HepG2 (cell line): Measurements from ENCODE around the gene CRYAB. TPM values are rescaled to one million over a fixed set of nuclear protein-coding genes. Genes with fewer than 3 reads are reported as not detected.

Experiments used
- ATAC-seq: fragments of 200-7000 bp; cut with Tn5 transposase; 3 replicates; pipeline ENCODE4 v1.9.1; 2020; ENCODE audit warnings: mild to moderate bottlenecking, moderate library complexity
- BruUV-seq: library from RNA; stranded (reverse); fragments of 400-500 nt; replicated peaks from 2 replicates; lab custom pipeline; 2021; lab: Mats Ljungman, UMichigan
- CTCF ChIA-PET: fragments of 300-600 bp; formaldehyde crosslinking; extraction: SDS; loops from one replicate; lab custom pipeline; 2021; ENCODE audit warnings: low total read pairs, inconsistent platforms, low intra/inter-chr PET ratio; lab: Yijun Ruan, JAX
- POLR2A ChIA-PET: fragments of 350-600 bp; sonication (Branson Sonifier 250); formaldehyde crosslinking; loops from one replicate; lab custom pipeline; 2020; ENCODE audit warnings: antibody characterized with exemption, inconsistent platforms; lab: Yijun Ruan, JAX
- DNase-seq: peaks from one replicate; pipeline ENCODE4 v3.0.0-alpha.2; 2015; ENCODE audit warnings: low spot score
- FAIRE-seq: peaks from 3 replicates; lab custom pipeline; 2011; peaks lifted over from hg19 to GRCh38; lab: Jason Lieb, UNC
- H2AFZ ChIP-seq: one replicate; pipeline ENCODE4 v1.6.1; 2011; ENCODE audit warnings: low read length, inconsistent platforms
- H3K27ac ChIP-seq: fragments of 300-600 bp; 3 replicates; pipeline ENCODE4 v1.8.0; 2011; ENCODE audit warnings: mixed run types, mild to moderate bottlenecking, mixed read lengths, low read length, inconsistent platforms; ENCODE audit not compliant: insufficient read depth; ENCODE audit errors: extremely low read length
- H3K27me3 ChIP-seq, 2 experiments: fragments of 200-600 bp in 1 of 2; 2 replicates in 1 of 2; 3 replicates in 1 of 2; pipeline versions ENCODE4 v1.6.0 to v1.8.0; 2011; ENCODE audit warnings: low read length in 2 of 2, mild to moderate bottlenecking in 2 of 2, moderate library complexity in 2 of 2, inconsistent platforms in 1 of 2; ENCODE audit not compliant: insufficient read depth in 2 of 2, control insufficient read depth in 1 of 2
- H3K36me3 ChIP-seq, 2 experiments: fragments of 200-600 bp in 1 of 2; replicated peaks in 1 of 2; 2 replicates in 1 of 2; 3 replicates in 1 of 2; pipeline versions ENCODE4 v1.5.1 to v1.8.0; 2011; ENCODE audit warnings: low read length in 2 of 2, inconsistent platforms in 1 of 2; ENCODE audit not compliant: insufficient read depth in 2 of 2, control insufficient read depth in 1 of 2
- H3K4me1 ChIP-seq: 2 replicates; pipeline ENCODE4 v1.5.1; 2012; ENCODE audit warnings: low read length, inconsistent platforms; ENCODE audit not compliant: insufficient read depth
- H3K4me2 ChIP-seq: 2 replicates; pipeline ENCODE4 v1.6.0; 2011; ENCODE audit warnings: low read depth, low read length, inconsistent platforms
- H3K4me3 ChIP-seq, 3 experiments: fragments of 200-600 bp in 1 of 3; sonication (generic), shearing (Covaris generic) in 1 of 3; replicated peaks in 1 of 3; 2 replicates each; pipeline ENCODE4 v1.5.1; 2011 to 2016; ENCODE audit warnings: low read length in 3 of 3, inconsistent platforms in 2 of 3, low read depth in 2 of 3, mild to moderate bottlenecking in 2 of 3, control low read depth in 1 of 3, mixed read lengths in 1 of 3; ENCODE audit not compliant: insufficient read depth in 1 of 3
- H3K79me2 ChIP-seq: one replicate; pipeline ENCODE4 v1.6.1; 2011; ENCODE audit warnings: low read length, inconsistent platforms; ENCODE audit not compliant: insufficient read depth
- H3K9ac ChIP-seq: 2 replicates; pipeline ENCODE4 v1.6.0; 2011; ENCODE audit warnings: mild to moderate bottlenecking, low read depth, low read length, inconsistent platforms; ENCODE audit not compliant: insufficient read depth
- H3K9me3 ChIP-seq: 2 replicates; pipeline ENCODE4 v1.5.1; 2012; ENCODE audit warnings: mild to moderate bottlenecking, low read length
- H4K20me1 ChIP-seq: 2 replicates; pipeline ENCODE4 v1.6.0; 2011; ENCODE audit warnings: inconsistent platforms, mild to moderate bottlenecking, low read length, moderate library complexity; ENCODE audit not compliant: insufficient read depth
- GATAD1 ChIP-seq: IDR thresholded peaks from 2 replicates; pipeline ENCODE4 v1.6.1; 2016; ENCODE audit warnings: missing genetic modification reagents, missing compliant biosample characterization
- KMT2B ChIP-seq: IDR thresholded peaks from 2 replicates; pipeline ENCODE4 v1.6.1; 2016; ENCODE audit warnings: missing genetic modification reagents, missing compliant biosample characterization
- SP2 ChIP-seq: sonication (generic); formaldehyde crosslinking; IDR thresholded peaks from 2 replicates; pipeline ENCODE4 v1.5.1; 2020; ENCODE audit warnings: mild to moderate bottlenecking, missing genetic modification reagents
- TBP ChIP-seq: sonication (generic); formaldehyde crosslinking; IDR thresholded peaks from 2 replicates; pipeline ENCODE4 v1.5.0; 2020; ENCODE audit warnings: missing genetic modification reagents
- ZFP37 ChIP-seq: sonication (generic); formaldehyde crosslinking; IDR thresholded peaks from 2 replicates; pipeline ENCODE4 v1.4.0; 2020; ENCODE audit warnings: missing genetic modification reagents, borderline replicate concordance
- ZNF282 ChIP-seq: fragments of 450-650 bp; IDR thresholded peaks from 2 replicates; pipeline ENCODE4 v1.6.1; 2018; ENCODE audit not compliant: partially characterized antibody
- ZNF446 ChIP-seq: sonication (generic); formaldehyde crosslinking; IDR thresholded peaks from 2 replicates; pipeline ENCODE4 v1.5.0; 2020; ENCODE audit warnings: mild to moderate bottlenecking, missing genetic modification reagents
- ZNF878 ChIP-seq: sonication (generic); formaldehyde crosslinking; IDR thresholded peaks from 2 replicates; pipeline ENCODE4 v1.8.1; 2023; ENCODE audit warnings: mild to moderate bottlenecking, missing genetic modification reagents, moderate library complexity
- WGBS: methylation state at CpG from one replicate; pipeline ENCODE4 v1.1.6; 2017; ENCODE audit warnings: low lambda C conversion rate; 5-methylcytosine and 5-hydroxymethylcytosine counted together
- in situ Hi-C: cut with HindIII; loops from 2 replicates; pipeline ENCODE4 v1.10.0; 2017; ENCODE audit warnings: low pct_unique_long_range_greater_than_20kb; ENCODE audit not compliant: extremely low pct_ligation_motif_present
- intact Hi-C: fragments of 100-400 bp; cut with micrococcal nuclease; formaldehyde crosslinking; loops from one replicate; pipeline ENCODE4 v1.10.0; 2022; ENCODE audit not compliant: unreplicated experiment
- polyA plus RNA-seq, 8 experiments: library from polyadenylated mRNA; depleted of rRNA in 3 of 8; stranded (reverse) in 7 of 8; unstranded in 1 of 8; fragments of >200 nt; fragmentation: Illumina TruSeq in 4 of 8; extraction: Trizol in 4 of 8; gene quantifications; 2 replicates each; pipeline versions ENCODE4 v1.2.1 to v1.2.3, GENCODE V29; 2011 to 2016; ENCODE audit warnings: low read depth in 4 of 8, missing spikeins in 1 of 8, mixed read lengths in 1 of 8; ENCODE audit not compliant: insufficient read depth in 1 of 8
- total RNA-seq, 5 experiments: library from RNA; depleted of rRNA; stranded (reverse); fragments of >200 nt; fragmentation: Illumina TruSeq; extraction: Trizol; gene quantifications; 2 replicates each; pipeline ENCODE4 v1.2.3, GENCODE V29; 2016; ENCODE audit warnings: low read depth in 1 of 5
- TF ChIP-seq, protein P1 (sequence below): sonication (generic); formaldehyde crosslinking; IDR thresholded peaks from 2 replicates; pipeline ENCODE4 v1.4.0; 2020; ENCODE audit warnings: missing genetic modification reagents

Gene CRYAB
- total and polyA plus RNA-seq, 2 of the 13 experiments (the other 11 are each of a cell fraction or from before 2014, with no cell fraction given), result 0.55 to 1.1 TPM

- ChIA-PET POLR2A (interaction anchor here (1.1 kb wide), 1 partner anchor 9 kb away, joined by 3 read pairs; the partner anchor contains the start of gene DIXDC1), CTCF (no interaction called here)
- intact Hi-C loops, result no loop called here
- no peaks in the 10 kb centered on the region for H3K9me3 ChIP-seq
- no peak overlapping the region for H3K4me3 ChIP-seq
- H3K36me3 ChIP-seq, result 0 out of 5 replicates have a peak, but pooled peaks cover 0 to 8% of the 10 kb centered on the region in 2 experiments
- no peak for DNase-seq
- in situ Hi-C loops, result no loop called here
- FAIRE-seq, result no peak
- H2AFZ ChIP-seq, result no peak overlapping the region
- no peaks in the 10 kb centered on the region for H3K79me2 ChIP-seq
- no peaks in the 10 kb centered on the region for H3K27me3 ChIP-seq
- TF ChIP-seq SP2, result no peak
- TF ChIP-seq ZNF282, result no peak
- TF ChIP-seq ZFP37 (CRISPR knock-in tag), result no peak
- TF ChIP-seq TBP, result no peak
- no peak for TF ChIP-seq KMT2B (CRISPR knock-in tag)
- TF ChIP-seq GATAD1 (CRISPR knock-in tag), result no peak
- TF ChIP-seq, all 625 proteins: peak for 0
- Histone ChIP-seq H3K9ac (no peak overlapping the region), H3K4me2 (no peak overlapping the region), H3K4me1 (peaks cover 27% of the 10 kb centered on the region), H3K27ac (no peak overlapping the region), H4K20me1 (no peaks in the 10 kb centered on the region)
- no TSS peak for BruUV-seq
- WGBS, result 88% methylated on average over 3 of the region's 3 CpGs
- no peak for ATAC-seq
Measured at GRCh38 chr11:111946499-111946898, 34.9 kb upstream of the CRYAB start.

DNA sequence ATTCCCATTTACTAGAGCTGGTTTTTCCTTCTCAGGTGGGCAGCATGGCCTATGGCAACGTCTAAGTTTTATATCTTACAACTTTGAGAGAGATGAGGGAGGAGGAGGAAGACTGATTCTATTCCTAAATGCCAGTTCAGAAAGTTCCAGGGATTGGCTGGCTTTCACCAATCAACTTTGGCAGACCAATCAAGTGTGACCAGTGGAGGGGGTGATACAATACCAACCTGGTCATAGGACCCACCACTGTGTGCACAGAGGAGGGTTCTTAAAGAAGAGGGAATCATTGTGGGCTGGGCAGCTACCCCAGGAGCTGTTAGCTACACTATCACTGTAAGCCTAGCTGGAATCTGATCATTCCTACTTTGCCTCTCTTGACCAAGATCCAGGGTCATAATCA lies 33.6 kb upstream of the CRYAB start:
- H3K9me3 ChIP-seq, result no peaks in the 10 kb centered on the region
- WGBS, result 86% methylated on average over 1 of the region's 1 CpG
- intact Hi-C loops, result no loop called here
- TF ChIP-seq, protein P1, sequence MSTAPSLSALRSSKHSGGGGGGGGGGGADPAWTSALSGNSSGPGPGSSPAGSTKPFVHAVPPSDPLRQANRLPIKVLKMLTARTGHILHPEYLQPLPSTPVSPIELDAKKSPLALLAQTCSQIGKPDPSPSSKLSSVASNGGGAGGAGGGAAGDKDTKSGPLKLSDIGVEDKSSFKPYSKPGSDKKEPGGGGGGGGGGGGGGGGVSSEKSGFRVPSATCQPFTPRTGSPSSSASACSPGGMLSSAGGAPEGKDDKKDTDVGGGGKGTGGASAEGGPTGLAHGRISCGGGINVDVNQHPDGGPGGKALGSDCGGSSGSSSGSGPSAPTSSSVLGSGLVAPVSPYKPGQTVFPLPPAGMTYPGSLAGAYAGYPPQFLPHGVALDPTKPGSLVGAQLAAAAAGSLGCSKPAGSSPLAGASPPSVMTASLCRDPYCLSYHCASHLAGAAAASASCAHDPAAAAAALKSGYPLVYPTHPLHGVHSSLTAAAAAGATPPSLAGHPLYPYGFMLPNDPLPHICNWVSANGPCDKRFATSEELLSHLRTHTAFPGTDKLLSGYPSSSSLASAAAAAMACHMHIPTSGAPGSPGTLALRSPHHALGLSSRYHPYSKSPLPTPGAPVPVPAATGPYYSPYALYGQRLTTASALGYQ (CRISPR knock-in tag), result no peak
- no peak for TF ChIP-seq ZNF878 (CRISPR knock-in tag)
- TF ChIP-seq ZNF446 (CRISPR knock-in tag), result no peak
- TF ChIP-seq, all 625 proteins: peak for 0
- Histone ChIP-seq H3K4me2 (no peak overlapping the region), H3K9ac (no peak overlapping the region), H3K36me3 (0 out of 5 replicates have a peak, but pooled peaks cover 0 to 8% of the 10 kb centered on the region in 2 experiments), H3K4me1 (peaks cover 40% of the 10 kb centered on the region), H2AFZ (no peak overlapping the region), H4K20me1 (no peaks in the 10 kb centered on the region), H3K79me2 (peaks cover 2% of the 10 kb centered on the region), H3K27ac (no peak overlapping the region), H3K27me3 (no peaks in the 10 kb centered on the region), H3K4me3 (no peak overlapping the region)
- in situ Hi-C loops, result no loop called here
- DNase-seq (no peak), ATAC-seq (no peak), FAIRE-seq (no peak)
- CTCF ChIA-PET, result no interaction called here
- no TSS peak for BruUV-seq
- POLR2A ChIA-PET, result interaction anchor here (1.1 to 2.0 kb wide), 2 partner anchors 8 to 10 kb away, joined by 3 to 11 read pairs; partner anchors contain the start of gene DIXDC1
